ENCODE results near the gene NGFR.

The NGFR gene

DNA sequence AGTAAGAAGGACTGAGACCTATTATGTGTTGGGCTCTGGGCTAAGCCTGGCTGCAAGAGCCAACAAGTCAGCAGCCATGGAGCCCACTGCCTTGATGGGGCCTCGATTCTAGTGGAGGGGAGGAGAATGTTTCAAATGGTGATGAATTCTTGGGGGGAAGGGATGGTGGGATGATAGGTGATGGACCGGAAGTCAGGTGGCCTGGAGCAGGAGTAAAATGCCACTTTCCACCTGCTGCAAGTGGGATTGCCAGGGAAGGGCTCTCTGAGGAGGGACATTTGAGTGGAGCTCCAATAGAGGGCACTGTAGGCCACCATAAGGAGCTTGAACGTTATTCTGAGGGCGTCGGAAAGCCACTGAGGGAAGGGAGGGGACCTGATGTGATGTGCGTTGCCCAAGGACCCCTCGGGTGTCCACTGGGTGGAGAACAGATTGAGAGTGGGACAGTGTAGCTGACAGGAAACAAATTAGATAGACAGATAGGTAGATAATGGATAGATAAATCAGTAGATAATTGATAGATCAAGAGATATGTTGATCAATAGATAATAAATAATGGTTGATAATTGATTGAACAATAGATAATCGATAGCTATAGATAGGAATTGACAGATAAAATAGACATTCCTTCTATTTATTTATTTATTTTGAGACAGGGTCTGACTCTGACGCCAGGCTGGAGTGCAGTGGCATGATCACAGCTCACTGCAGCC is 62.4 kb downstream of the NGFR start (continued):
- TF ChIP-seq PRDM6 (tag by site-specific recombination; IDR thresholded peaks at IDR 0.05) (no peak), ZNF335 (tag by site-specific recombination; conservative IDR thresholded peaks at IDR 0.05) (peak; percentile 89), MYNN (tag by site-specific recombination; IDR thresholded peaks at IDR 0.05; ENCODE audit: borderline replicate concordance) (no peak), KLF17 (tag by site-specific recombination; IDR thresholded peaks at IDR 0.05) (no peak), PRDM1 (tag by site-specific recombination; IDR thresholded peaks at IDR 0.05) (0 out of 2 replicates have a peak, but pooled peaks have one; percentile 7)
- TF ChIP-seq, protein P1, sequence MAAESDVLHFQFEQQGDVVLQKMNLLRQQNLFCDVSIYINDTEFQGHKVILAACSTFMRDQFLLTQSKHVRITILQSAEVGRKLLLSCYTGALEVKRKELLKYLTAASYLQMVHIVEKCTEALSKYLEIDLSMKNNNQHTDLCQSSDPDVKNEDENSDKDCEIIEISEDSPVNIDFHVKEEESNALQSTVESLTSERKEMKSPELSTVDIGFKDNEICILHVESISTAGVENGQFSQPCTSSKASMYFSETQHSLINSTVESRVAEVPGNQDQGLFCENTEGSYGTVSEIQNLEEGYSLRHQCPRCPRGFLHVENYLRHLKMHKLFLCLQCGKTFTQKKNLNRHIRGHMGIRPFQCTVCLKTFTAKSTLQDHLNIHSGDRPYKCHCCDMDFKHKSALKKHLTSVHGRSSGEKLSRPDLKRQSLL (tag by site-specific recombination; IDR thresholded peaks at IDR 0.05), result no peak

Measured in HEK293 (cell line).